Astrocyte (in vitro differentiated cells and primary cell): ENCODE measurements around the gene NR6A1.

Experiments used
- CTCF ChIP-seq: IDR thresholded peaks from 2 replicates; pipeline ENCODE4 v1.5.1; 2011; ENCODE audit warnings: low read depth, mild to moderate bottlenecking, inconsistent platforms, low read length, moderate library complexity; ENCODE audit not compliant: insufficient read depth
- EZH2 ChIP-seq: IDR thresholded peaks from 2 replicates; pipeline ENCODE4 v1.6.1; 2012; ENCODE audit warnings: mild to moderate bottlenecking, low read length, inconsistent platforms; ENCODE audit not compliant: insufficient read depth

- TF ChIP-seq CTCF, result no peak
- no peak for TF ChIP-seq EZH2
Observed at GRCh38 chr9:124479371-124479770, 291.7 kb downstream of the NR6A1 start.
